Activated CD4-positive, alpha-beta T cell treated with anti-CD3 and anti-CD28 coated beads, Interleukin-2, amount 50 U/mL, for 24 hours (primary cell): ENCODE results near the gene LRRC32.

Source experiments
- DNase-seq, 2 donors: peaks; one replicate each; pipeline ENCODE4 v3.0.0-alpha.2; 2020; ENCODE audit warnings: low read depth in 1 of 2, low spot score in 1 of 2

LRRC32 gene, protein sequence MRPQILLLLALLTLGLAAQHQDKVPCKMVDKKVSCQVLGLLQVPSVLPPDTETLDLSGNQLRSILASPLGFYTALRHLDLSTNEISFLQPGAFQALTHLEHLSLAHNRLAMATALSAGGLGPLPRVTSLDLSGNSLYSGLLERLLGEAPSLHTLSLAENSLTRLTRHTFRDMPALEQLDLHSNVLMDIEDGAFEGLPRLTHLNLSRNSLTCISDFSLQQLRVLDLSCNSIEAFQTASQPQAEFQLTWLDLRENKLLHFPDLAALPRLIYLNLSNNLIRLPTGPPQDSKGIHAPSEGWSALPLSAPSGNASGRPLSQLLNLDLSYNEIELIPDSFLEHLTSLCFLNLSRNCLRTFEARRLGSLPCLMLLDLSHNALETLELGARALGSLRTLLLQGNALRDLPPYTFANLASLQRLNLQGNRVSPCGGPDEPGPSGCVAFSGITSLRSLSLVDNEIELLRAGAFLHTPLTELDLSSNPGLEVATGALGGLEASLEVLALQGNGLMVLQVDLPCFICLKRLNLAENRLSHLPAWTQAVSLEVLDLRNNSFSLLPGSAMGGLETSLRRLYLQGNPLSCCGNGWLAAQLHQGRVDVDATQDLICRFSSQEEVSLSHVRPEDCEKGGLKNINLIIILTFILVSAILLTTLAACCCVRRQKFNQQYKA

GRCh38 chr11:76670485-76671236 lies at the start of gene LRRC32:
LRRC32 (minus strand) TSS chr11:76670747; CDS start chr11:76665954, 4,793 bp downstream.
- DNase-seq: no peak

DNA sequence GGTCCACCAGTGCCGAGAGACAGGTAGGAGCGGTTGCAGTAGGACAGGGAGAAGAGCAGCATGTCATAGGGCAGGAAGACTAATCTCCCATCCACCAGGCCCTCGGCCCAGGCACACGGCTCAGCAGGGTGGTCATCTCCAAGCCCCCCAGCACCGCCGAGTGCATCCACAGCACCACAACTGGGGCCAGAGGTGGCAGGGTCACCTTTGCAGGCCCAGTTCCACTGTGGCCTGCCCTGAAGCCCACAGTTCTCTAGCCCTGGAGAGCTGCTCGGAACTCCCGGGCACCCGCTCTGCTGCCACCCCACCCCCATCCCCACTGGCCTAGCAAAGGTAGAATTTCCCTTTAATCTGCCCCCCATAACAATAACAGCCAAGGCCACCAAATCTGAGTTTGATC lies 49.1 kb upstream of the LRRC32 start:
- DNase-seq: no peak

GRCh38 chr11:76719281-76719680 lies 48.7 kb upstream of the LRRC32 start:
- DNase-seq: no peak

DNA sequence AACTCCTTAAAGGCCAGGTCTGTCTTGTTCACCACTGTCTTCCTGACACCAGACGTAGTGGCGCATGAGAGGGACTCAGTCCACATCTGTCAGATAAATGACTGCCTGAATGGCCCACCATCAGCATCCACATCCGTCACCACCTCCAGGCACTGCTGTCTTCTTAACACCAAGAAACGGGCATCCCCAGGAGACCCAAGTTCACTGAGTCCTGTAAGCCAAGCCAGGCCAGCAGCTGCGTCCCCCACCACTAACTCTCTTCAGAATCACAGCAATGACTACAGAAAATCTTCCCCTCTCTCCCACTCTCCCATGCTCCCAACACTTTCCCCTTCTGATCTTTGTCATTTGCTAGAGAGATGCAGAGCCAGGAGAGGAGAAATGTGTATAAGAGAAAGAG lies 47.3 kb upstream of the LRRC32 start:
- no peak for DNase-seq

DNA sequence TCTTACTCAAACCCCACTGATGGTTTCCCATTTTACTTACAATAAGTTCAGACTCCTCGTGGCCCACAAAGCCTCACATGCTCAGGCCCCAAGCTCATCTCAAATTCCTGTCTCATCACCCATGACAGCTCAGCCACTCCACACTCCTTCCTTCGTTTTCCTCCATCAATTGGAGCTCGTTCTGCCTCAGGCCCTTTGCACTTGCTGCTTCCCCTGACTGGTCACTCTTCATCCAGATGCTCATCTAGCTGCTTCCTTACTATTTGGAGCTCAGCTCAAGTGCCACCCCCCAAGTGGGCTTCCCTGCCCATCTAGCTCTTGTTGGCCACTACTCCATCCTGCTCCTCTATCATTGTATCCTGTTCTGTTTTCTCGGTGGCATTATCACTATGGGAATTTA lies 46.8 kb upstream of the LRRC32 start:
- DNase-seq: no peak

DNA sequence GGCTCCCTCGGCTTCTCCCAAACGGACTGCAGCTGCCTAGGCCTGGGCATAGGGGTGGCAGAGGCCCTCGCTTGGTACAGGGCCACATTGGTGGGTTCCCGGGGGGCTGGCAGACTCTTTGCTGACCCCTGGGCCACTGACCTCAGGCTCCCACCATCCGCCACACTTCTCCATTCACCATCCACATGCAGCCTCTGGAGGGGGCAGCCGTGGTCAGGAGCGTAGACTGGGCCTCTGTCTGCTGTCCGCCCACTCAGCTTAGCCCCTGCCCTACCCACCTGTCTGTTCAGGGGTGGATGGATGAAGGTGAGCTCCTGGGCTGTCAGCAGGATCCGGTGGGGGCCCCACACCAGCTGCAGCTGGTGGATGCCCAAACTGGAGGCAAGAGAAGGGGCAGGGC lies 45.7 kb upstream of the LRRC32 start:
- DNase-seq: no peak

- DNase-seq: no peak
Observed at GRCh38 chr11:76714493-76714892, 43.9 kb upstream of the LRRC32 start.

GRCh38 chr11:76713499-76713898 lies 43.0 kb upstream of the LRRC32 start:
- no peak for DNase-seq

- no peak for DNase-seq
Observed at GRCh38 chr11:76712125-76712524, 41.6 kb upstream of the LRRC32 start.

DNA sequence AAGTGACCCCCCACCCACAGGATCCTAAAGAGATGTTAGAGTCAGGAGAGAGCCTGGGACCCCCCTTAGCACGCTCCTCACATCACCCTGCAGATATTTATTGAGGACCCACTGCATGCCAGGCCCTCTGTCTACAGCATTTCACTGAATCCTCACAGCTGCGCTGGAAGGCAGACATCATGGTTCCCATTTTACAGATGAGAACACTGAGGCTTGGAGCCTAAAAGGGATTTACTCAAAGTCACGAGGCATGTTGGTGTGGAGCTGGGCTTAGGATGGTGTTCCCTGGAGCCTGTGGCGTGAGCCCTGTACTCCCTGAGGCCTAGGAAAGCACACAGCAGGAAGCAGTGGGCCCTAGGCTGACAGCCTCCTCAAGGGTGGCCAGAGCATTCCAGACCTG lies 39.2 kb upstream of the LRRC32 start:
- DNase-seq: no peak

- DNase-seq: no peak
Observed at GRCh38 chr11:76708972-76709660, 38.6 kb upstream of the LRRC32 start.

DNA sequence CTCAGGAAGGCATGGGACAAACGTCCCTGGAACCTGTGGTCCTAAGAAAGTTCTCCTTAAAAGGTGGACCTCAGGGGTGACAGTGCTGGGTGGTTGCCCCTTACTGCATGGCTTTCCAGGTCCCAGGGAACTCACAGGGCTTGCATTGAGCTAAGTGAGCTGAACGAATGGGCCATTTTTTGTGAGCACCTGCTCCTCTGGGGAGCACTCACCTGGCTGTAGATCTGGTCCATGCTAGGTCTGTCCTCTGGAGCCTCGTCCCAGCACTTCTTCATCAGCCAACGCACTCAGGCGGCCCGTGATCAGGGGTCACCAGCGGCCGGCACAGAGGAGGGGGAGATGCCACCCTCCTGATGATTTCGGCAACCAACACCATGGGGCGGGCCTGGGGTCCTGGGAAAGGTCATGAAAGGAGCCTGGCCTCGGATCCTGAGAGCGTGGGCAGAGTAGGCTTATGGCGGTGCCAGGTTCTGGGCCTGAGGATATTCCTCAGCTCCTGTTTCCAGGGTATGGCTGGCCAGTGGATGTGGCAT lies 36.8 kb upstream of the LRRC32 start:
- no peak for DNase-seq

DNA sequence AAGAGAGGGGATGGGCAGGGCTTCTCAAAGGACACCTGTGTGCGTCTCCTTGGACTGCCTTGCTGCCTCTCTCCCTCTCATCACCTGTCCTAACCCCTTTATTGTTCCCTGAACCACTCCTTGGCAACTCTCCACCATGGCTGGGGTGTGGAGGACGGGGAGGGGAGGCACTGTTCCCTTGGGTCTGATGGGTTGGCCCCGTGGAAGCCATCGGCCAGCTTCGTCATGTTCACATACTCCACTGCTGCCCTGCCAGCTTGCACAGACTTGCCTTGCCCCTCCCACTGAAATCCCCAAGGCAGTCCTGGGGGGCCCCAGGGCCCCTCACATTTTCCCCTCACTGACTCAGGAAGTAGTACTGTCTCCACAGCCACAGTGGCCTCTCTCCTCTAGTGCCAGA lies 36.1 kb upstream of the LRRC32 start:
- DNase-seq: no peak

GRCh38 chr11:76705826-76706225 lies 35.3 kb upstream of the LRRC32 start:
- DNase-seq: no peak

DNA sequence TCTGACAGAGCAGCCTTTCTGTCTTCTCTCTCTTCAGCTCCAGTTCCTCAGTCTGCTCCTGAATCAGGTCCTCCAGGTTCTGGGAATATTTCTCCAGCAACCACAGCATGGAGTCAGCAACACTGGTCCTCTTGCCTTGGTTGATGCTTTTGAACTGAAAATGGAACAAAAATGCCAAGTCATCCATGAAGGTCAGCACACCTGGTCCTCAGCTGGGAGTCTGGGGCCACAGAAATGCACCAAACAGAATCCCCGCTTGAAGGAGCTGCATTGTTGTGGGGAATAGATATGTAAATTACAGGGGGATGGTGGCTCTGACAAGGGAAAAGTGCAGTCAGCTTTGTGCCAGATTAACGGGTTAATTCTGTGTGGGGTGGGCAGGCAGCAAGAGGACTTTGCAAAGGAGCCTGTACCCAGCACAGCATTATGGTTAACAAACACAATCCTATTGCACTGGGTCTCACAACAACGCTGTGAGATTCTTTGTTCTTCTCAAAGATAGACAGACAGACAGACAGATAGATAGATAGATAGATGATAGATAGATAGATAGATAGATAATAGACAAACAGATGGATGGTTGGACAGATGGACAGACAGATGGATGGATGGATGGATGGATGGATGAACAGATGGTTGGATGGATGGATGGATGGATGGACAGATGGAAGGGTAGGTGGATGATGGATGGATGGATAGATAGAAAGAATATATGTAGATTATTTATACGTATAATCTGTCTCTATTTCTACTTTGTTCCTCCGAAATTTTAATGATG lies 33.8 kb upstream of the LRRC32 start:
- DNase-seq: no peak

DNA sequence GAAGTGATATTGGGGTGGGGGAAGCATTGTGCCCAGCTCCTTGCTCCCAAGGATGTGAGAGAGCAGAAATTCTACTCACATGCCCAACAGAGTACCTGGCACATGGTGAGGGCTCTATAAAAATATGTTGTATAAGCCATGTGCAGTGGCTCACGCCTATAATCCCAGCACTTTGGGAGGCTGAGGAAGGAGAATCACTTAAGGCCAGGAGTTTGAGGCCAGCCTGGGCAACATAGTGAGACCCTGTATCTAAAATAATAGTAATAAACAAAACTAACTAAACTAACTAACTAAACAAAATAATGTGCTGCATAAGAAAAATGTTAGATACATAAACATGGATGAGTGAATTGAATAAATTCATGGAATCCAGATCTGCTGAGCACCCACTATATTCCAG lies 33.2 kb upstream of the LRRC32 start:
- no peak for DNase-seq

GRCh38 chr11:76702336-76703128 lies 32.0 kb upstream of the LRRC32 start:
- DNase-seq: no peak

DNA sequence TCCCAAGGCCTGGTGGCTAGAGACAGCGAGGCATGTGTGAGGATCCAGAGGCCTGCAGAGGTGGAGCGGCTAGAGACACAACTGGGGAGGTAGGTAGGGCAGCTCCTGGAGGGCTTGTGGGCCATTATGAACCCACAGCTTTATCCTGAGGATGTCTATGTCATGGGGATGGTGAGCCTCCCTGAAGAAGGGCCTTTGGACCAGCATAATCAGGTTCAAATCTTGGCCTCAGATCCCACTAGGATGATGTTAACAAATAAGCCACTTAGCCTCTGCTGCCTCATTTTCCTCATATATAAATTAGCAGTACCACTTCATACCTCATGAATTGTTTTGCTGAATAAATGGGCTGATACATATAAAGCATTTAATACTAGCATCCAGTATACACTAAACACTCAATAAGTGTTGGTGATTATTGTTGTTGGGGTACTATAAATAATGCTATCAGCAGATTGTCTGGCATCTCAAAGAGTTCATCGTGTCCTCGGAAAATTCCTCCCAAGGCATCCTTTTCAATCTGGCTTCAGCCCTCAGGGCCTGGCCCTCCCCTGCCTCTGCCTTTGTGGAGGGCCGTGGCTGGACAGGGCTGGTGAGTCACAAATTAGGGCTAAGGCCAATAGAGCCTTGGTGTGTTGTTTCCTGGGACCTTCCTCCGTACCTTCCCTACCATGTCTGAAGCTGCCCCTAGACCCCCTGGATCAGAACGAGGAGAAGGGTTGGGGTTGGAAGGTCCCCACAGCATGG lies 30.9 kb upstream of the LRRC32 start:
- no peak for DNase-seq
